GM18867 (cell line): ENCODE measurements around the gene WDR93.
A peak's percentile ranks its signal among the peaks of the same experiment; 100 is the strongest.

Source experiments
- ATAC-seq: cut with Tn5 transposase; IDR thresholded peaks from one replicate; pipeline ENCODE4 v1.9.1; 2021; ENCODE audit warnings: mild to moderate bottlenecking, moderate library complexity; ENCODE audit not compliant: unreplicated experiment

The WDR93 gene

DNA sequence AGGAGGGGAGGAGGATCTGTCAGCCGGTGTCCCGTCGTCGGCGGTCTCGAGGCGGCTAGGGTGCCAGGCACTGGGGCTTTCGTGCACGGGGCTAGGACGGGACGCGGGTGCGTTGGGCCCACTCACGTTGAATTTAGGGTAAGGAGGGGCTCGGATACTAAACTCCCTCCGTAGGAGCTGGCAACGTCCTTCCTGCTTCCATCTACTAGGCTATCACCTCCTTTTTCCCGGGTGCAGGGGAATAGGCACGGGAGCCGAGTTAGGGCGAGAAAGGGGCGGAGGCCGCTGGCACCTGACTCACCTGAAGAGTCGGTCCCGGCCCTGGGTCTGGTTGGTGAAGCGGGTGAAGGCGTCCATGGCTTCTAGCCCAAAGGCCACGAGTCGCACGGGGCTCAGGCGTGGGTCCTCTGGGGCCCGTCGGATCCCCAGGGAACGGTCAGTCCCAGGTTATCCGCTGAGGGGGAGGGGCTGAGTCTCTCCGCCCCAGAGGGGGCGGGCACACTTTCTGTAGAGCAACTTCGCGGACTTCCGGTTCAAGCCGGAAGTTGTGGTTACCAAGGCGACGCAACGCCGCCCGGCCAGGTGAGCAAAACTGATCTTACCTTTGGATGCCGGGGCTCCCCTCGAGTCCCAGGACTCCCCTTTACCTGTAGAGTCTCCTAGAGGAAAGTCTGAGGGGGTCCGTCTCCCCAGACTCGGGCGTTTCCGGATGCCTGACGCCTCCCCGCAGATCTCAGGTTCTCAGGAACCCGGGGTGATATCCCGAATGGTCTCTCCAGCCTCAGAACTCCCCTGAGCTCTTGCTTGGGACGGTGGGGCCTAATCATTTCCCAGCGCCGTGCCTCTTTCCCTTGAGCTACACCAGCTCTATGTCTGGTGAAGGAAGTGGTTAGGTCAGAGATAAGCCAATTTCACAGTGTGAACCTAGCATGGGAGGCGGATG lies at the start of gene WDR93, which contains the start of gene PEX11A:
Gene WDR93 (plus strand): TSS at position 536 of the 943 bp plus-strand sequence. CDS start 10,936 bp downstream, outside the sequence.
Gene PEX11A (minus strand): TSS at position 479 of the 943 bp plus-strand sequence. CDS start 122 bp downstream, at position 357.
- peak; percentile 94 for ATAC-seq

GRCh38 chr15:89641053-89641452 lies 49.6 kb upstream of the WDR93 start:
- no peak for ATAC-seq

DNA sequence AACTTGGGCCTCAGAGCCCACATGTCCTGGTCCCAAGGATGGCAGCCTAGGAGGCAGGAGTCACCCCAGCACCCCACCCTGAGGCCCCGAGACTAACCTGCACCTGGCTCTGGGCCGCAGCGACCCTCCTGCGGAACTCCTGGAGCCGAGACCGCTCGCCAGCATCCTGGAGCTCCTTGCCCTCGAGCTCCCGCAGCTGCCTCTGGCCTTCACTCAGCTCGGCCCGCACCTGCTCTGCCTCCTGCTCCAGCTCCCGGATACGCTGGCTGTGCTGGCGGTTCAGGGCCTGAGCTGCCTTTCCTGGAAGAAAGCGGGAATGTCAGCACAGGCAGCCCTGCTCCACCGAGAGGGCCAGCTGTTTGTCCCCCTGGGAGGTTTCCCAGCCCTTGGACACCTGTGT lies 48.5 kb upstream of the WDR93 start:
- no peak for ATAC-seq

DNA sequence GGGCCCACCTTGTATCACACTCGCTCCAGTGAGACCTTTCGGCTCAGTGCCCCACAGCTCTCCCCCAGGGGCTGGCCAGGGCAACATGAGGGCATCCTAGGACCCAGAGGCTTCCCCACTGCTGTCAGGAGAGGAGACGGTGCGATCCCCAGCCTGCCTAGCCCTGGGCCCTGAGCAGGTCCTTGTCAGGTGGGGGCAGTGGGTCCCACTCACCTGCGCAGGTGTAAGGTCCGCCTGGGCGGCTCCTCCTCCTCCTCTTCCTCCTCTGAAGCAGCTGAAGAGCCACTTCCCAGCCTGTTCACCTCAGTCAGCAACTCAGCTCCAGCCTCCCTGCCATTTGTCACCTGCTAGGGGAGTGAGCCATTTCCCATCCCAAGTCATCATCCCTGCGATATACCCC lies 44.9 kb upstream of the WDR93 start:
- ATAC-seq = no peak

- no peak for ATAC-seq
These were observed 44.0 kb upstream of the WDR93 start for GRCh38 chr15:89646416-89647141.

GRCh38 chr15:89647191-89647851 lies 43.3 kb upstream of the WDR93 start:
- ATAC-seq = no peak

DNA sequence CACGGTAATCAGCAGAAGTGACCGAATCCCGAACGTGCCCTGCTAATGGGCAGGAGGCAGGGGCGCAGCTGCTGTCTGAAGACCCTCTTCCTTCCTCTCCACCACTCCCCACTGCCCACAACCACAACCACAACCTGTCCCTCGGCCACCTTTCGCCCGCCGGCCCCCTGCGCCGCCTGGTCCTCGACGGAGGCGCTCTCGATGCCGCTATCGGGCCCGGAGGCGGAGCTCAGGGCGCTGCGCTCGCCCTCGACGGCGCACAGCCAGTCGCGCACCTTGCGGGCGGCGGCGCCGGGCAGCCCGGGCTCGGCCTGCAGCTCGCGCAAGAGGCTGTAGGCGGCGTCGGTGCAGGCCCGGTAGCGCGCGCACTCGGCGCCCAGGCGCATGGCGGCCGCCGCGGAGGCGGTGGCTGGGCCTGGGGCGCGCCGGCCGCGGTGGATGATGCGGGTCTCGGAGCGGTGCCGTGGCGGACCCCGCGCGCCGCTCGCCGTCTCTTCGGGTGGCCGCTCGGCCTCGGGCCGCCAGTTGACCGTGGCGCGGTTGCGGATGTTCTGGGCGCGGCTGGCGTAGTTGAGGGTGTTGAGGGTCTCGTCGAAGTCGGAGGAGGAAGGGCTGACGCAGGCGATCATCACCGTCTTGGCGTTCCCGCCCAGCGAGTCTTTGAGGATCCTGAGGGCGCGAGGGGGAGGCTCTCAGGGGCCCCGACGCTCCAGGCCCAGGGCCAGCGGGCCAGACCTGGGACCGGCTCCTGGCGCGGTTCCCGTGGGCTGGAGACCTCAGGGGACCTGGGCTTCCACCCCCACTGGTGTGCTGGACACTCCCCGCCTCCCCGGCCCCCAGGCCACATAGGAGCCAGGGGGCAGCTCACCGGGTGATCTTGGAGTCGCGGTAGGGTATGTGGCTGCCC lies 42.3 kb upstream of the WDR93 start:
- ATAC-seq = no peak

- ATAC-seq = no peak
These were observed 41.5 kb upstream of the WDR93 start for GRCh38 chr15:89649013-89649625.

- no peak for ATAC-seq
These were observed 40.9 kb upstream of the WDR93 start for GRCh38 chr15:89649716-89650115.

GRCh38 chr15:89652131-89652530 lies 38.5 kb upstream of the WDR93 start:
- ATAC-seq = no peak

DNA sequence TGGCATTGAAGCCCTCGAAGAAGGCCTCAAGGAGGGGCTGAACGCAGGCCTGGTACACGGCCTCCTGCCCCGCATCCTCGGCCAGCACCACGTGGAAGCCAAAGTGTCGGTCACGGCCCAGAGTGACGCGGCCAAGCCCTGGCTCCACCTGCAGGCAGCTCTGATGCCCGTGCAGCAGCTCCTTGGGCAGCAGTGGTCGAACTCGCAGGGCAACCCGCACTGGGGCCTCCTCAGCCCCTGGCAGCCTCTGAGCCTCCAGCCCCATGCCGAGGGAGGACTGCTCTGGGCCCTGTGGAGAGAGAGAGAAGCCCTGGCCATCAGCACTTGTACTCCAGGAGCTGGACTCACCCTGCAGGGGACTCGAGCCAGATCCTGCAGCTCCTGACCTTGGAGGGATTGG lies 37.9 kb upstream of the WDR93 start:
- ATAC-seq = no peak

GRCh38 chr15:89653578-89653977 lies 37.0 kb upstream of the WDR93 start:
- no peak for ATAC-seq

- no peak for ATAC-seq
These were observed 36.3 kb upstream of the WDR93 start for GRCh38 chr15:89654301-89654761.

DNA sequence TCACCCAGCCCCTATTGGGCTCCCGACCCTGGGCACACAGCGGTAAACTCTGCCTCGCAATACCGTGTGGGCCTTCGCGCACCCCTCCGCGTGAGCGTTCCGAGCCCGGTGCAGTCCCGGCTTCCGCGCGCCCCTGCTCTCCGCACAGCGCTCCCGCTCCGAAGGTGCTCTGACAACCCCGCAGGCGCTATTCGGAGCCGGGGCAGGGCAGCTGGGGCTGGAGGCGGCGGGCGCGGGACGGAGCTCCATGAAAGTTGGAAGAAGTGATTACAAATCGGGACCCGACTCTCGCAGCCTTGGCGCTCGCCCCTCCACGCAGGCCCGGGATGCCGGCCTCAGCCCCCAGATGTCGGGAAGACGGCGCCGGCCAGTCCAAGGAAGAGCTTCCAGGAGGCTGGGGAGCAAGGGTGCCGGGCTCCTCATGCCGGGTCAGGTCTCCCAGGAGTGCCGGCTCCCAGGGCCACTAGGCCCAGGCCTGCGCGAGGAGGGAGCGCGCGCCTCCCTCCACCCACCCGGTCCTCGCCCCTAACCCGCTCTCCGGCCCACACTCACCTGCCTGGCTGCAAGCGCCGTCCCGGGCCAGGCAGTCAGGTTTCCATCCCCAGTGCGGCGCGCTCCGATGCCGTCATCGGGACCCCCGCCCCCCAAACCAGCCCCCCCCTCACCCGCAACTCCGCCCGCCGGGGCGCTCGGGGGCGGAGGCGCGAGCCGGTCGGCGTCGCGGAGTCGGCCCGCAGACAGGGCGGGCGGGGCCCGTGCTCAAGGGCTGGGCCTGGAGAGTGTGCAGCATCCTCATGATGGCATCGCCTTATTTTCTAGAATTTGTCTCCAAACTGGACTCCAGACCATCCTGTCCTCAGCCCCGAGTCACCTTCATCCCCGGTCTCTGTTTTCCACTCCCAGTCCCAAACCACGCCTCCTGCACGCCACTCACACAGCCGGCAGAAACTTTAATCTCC lies 35.5 kb upstream of the WDR93 start, which contains the start of gene KIF7:
Gene KIF7 (minus strand): TSS at position 621 of the 959 bp plus-strand sequence. CDS start 2,537 bp downstream, outside the sequence.
- ATAC-seq = no peak

- no peak for ATAC-seq
These were observed 34.3 kb upstream of the WDR93 start for GRCh38 chr15:89656116-89656815.

GRCh38 chr15:89657686-89658200 lies 32.9 kb upstream of the WDR93 start:
- ATAC-seq = no peak

DNA sequence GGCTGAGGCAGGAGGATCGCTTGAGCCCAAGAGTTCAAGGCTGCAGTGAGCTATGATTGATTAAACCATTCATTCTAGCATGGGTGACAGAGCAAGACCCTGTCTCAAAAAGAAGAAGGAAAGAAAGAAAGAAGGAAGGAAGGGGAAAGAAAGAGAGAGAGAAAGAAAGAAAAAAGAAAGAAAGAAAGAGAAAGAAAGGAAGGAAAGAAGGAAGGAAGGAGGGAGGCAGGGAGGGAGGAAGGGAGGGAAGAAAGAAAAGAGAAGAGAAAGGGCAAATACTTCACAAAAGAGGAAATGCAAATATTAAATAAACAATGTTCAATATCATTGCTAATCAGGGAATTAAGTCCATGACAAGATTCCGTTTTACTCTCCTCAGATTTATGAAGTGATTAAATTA lies 31.3 kb upstream of the WDR93 start:
- ATAC-seq = no peak

DNA sequence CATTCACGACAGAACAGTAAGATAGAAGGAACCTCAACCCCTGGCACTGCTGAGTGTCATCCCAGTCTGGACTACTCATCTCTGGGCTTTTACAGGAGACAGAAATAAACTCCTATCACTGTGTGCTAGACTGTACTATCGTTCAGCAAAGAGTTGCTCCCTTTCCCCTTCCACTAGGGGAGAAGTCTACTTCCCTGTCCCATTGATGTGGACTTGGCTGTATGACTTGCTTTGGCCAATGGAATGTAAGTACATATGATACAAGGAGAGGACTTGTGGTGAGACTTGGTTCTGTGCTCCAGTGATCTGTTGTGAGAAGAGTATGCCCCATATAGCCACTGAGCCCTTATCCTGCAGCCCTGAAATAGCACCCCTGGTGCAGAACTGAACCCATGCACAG lies 30.1 kb upstream of the WDR93 start:
- ATAC-seq = no peak
